NCI-H146 (cell line): Measurements from ENCODE around the gene BCL2L1.
"Not testable (repeated sequence)": the region's sequence is repeated elsewhere in the genome, so short reads cannot be mapped to it uniquely, and the experiment has no call there.

Source experiments
- DNase-seq: peaks from one replicate; lab custom pipeline; 2025; lab: John Stamatoyannopoulos, UW

The BCL2L1 gene

DNA sequence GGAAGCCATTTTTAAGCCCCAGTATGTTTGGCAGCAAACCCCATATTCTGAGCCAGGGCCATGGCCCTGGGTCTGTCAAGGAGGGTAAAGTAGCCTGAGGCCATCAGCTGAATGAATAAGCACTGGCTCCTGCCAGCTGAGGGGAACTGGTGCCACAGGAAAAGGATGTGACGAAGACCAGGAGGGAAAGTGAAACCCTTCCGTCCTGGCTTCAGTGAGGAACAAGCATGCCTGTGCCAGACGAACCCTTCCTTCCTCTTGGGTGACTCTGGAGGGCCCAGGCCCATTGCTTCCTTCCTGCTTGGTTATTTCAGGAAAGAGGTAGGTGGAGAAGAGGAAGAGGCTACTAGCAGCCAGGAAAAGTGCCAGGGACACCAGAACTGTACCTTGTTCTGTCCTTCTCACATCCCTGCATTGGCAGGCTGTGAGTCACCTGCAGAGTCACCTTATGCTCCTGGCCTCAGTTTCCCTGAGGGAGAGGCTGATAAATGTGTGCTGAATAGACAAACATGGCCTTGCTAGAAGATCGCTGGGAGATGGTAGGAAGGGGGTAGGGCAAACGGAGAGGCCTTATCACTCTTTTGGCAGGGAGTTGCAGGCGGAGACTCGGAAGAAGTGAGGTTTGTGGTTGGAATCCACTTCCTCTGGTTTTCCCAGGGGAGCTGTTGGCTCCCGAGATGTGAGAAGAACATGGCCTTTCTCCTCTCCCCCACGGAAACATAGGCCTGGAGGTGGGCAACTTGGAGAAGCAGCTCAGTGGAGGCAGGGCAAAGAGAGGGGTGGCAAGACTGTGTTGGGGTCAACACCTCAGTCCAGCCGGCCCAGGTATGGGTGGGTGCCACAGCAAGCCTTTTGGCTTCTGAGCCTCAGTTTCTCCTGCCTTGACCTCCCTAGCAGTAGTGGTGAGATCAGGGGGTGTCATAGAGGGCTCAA lies 47.5 kb downstream of the BCL2L1 start:
- no peak for DNase-seq

DNA sequence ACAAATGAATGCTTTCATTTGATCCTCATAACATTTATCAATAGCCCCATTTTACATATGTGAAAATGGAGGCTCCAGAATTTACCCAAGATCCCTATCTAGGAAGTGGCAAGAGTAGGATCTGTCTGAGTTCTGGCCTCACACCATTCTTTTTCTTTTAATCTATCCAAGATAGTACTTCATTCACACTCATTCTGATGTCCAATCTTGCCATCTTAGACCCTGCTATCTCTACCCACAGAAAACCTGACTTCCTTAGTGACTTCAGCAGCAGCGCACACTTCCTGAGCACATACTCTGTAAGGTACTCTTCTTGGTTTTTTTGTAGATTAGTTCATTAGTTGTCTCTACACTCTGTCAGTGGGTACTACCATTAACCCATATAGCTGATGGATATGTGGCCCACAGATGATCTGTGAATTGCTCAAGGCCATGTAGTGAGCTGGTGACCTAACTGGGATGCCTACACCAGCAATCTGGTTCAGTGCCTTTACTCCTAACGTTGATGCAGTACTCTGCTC lies 48.7 kb downstream of the BCL2L1 start:
- DNase-seq = no peak

DNA sequence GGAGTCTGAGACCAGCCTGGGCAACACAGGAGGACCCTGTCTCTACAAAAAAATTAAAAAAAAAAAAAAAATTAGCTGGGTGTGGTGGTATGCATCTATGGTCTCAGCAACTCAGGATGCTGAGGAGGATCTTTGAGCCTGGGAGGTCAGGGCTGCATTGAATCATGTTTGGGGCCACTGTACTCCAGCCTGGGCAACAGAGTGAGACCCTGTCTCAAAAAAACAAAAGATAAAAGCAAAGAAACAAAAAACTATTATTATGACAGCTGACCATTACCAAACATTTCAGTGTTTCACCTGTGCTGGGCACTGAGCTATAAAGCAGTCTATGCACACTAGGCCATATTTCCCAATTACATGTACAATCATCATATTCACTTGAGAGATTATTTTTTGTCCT lies 49.2 kb downstream of the BCL2L1 start:
- DNase-seq = no peak

DNA sequence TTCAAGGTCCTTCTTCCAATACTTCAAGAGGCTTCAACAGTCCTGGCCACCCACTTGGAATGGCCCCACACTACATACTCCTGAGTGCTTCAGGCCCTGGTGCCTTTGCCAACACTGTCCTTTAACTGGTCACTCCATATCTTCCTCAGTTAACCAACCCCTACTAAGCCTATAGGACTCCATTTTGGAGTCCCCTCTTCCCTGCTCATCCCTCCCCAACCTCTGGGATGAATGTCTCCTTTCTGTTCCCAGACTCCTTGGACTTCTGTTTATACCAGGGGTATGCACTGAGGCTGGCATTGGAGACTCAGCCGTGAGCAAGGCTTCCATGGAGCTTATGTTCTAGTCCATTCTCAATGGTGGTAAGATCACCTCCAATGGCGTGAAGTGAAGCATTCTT lies 51.3 kb downstream of the BCL2L1 start:
- no peak for DNase-seq

DNA sequence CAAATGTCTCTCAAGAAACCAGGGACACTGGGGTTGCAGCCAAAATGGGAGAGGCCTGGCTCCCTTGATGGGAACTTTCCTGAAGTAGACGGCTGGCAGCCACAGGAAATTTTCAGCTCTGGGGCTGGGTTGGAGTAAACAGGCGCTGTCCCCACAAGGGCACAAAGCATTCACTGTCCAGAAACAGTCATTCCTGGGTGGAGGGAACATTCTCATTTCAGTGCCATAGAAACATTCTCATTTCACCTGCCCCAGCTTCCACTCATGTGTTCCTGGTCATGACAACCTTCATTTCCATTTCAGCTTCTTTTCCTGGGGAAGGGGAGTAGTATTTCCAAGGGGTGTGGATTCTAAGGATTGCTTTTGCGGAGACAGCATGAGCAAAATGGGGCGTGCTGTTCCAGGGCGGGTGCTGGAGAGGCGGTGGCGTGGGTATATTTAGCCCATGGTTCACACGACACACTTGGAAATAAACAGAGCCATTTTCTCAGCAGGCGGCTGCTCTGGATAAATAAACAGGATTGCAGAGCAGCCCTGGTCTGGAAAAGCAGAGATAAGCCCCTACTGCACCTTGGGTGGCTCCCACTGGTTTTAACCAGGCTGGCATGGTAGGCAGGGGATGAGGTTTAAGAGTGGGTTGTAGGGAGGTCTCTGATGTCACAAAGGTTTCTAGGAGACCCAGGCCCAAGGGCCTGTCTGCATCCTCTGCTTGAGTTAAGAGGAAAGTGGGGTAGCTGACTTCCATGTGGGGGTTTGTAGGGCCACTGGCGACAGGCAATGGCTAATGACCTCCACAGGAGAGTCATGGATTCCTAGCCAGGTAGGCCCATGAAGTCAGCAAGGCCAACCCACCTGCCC lies 52.1 kb downstream of the BCL2L1 start:
- DNase-seq = peak; percentile 92

DNA sequence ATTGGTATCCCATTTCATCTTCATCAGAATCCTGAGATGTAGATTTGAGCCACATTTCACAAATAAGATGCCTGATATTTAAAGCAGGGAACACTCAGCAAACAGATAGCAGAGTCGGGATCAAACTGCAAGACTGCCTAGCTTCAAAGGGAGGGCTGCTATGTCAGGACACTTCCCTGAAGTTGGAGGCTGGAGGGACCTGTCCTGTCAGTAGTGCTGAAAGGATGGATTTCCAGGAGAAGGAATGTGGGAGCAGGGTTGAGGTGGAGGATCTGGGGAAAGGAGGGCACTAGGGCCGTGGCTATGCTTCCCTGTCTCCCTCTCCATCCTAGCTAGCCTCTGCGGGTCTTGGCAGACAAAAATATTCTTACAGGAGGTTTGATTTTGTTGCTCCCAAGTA lies 52.8 kb downstream of the BCL2L1 start:
- no peak for DNase-seq

DNA sequence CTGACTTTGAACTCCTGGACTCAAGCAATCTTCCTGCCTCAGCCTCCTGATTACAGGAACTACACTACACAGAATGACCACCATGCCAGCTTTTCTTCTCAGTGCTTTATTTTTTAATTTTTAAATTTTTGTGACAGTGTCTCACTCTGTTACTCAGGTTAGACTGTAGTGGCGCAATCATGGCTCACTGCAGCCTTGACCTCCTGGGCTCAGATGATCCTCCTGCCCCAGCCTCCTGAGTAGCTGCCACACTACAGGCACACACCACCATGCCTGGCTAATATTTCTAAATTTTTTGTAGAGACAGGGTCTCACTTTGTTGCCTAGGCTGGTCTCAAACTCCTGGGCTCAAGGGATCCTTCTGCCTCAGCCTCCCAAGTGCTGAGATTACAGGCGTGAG lies 53.7 kb downstream of the BCL2L1 start:
- not testable (repeated sequence) for DNase-seq

DNA sequence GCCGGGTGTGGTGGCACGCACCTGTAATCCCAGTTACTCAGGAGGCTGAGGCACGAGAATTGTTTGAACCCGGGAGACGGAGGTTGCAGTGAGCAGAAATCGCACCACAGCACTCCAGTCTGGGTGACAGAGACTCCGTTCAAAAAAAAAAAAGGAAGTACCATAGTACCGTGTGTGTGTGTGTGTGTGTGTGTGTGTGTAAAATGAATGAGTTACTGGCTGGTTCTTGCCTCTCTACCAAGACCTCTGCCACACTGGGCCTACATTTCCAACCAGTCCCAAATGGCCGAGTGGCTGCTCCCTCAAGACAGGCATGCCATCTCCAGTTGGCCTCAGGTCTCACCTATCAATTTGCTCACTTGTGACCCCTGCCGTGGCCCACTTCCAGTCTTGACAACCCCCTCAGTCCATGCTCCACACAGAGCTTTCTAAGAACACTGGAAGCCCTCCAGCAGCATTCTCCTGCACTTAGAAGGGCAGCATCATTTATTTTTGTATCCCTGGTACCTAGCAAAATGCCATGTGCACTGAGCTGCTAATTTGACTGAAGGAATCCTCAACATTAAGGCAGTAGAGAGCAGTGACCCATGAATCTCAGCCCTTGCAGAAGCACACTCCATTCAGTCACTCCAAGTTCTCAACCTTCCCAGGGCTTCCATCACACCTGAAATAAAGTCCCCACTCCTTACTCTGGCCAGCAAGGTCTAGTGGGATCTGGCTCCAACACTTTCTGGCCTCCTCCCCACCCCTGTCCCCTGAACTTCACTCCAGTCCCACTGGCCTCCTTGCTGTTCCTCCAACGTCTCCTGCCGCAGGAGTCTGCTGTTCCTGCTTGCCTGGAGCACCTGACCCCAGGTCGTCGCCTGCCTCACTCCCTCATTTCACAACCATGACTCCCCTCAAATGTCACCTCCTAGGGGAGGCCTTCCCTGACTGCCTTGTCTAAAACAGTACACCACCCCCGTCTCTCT lies 55.1 kb downstream of the BCL2L1 start:
- no peak for DNase-seq

DNA sequence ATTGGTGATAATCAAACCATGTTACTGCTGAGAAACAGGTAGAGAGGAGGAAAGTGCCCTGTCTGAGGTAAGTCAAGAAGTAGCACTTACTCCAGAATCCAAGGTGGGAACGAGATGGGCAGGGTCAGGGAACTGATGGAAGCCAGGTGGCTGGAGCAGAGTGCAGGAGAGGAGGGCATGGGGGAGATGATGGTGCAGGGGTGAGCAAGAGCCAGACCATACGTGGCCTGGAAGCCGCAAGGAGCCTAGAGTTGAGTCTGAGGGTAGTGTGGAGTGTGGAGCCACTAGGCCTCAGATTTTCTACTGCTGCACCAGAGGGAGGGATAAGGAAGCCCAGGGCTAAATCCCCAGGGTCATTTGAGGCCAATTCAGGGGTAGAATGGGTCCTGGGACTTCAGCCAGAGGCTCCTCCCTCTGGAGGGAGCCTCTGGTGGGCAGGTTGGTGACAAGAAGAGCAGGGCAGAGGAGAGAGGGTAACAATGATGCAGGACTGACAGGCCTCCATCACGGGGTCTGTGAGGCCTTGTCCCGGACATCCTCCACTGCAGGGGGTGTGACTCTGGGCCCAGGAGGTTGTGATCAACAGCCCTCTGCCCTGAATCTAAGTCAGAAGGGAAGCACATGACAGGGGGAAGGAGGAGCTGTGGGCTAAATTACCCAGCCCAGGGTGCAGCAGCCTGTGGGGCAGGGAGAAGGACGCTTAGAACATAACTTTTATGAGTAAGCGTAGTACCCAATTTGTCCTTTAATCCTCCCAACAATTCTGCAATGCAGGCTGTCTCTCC lies 56.2 kb downstream of the BCL2L1 start:
- no peak for DNase-seq

DNA sequence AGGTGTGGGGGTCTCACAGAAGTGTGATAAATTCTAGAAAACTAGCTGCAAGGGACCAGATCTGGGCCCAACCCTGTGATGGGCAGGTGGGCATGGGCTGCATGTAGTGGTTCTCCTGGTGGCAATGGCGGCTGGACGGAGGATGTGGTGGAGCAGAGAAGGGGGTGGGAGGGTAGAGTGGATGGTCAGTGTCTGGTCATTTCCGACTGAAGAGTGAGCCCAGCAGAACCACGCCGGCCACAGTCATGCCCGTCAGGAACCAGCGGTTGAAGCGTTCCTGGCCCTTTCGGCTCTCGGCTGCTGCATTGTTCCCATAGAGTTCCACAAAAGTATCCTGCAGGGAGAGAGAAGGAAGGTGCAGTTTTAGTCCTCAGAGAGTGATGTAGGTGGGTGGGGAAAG lies 56.9 kb downstream of the BCL2L1 start:
- no peak for DNase-seq

DNA sequence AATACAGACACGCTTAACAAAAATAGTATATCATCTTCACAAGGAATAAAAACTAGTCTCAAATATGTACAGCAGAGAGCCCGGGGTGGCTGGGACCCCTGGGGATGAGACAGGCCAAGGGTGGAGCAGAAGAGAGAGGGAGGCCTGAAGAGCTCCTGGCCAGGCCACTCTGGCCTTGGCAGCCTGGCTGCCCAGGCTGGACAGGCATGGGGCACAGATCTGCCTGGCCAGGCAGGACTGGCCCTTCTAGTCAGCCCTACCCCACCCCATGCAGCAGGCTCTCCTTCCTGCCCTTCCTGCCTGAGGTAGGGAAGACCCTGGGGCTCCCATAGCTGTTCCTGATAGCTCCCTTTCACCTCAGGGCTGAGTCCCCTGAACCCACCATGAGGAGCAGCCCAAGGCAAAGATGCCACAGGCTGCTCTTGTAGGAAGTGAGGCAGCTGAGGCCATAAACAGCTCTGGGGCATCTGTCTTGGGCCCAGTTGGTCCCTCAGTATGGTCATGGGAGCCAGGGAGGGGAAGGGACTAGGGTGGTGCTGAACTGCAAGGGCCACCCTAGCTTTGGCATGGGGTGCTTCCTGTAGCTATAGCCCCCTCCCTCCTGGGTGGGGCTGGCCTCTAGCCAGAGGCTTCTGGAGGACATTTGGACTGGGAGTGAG lies 57.8 kb downstream of the BCL2L1 start:
- no peak for DNase-seq

DNA sequence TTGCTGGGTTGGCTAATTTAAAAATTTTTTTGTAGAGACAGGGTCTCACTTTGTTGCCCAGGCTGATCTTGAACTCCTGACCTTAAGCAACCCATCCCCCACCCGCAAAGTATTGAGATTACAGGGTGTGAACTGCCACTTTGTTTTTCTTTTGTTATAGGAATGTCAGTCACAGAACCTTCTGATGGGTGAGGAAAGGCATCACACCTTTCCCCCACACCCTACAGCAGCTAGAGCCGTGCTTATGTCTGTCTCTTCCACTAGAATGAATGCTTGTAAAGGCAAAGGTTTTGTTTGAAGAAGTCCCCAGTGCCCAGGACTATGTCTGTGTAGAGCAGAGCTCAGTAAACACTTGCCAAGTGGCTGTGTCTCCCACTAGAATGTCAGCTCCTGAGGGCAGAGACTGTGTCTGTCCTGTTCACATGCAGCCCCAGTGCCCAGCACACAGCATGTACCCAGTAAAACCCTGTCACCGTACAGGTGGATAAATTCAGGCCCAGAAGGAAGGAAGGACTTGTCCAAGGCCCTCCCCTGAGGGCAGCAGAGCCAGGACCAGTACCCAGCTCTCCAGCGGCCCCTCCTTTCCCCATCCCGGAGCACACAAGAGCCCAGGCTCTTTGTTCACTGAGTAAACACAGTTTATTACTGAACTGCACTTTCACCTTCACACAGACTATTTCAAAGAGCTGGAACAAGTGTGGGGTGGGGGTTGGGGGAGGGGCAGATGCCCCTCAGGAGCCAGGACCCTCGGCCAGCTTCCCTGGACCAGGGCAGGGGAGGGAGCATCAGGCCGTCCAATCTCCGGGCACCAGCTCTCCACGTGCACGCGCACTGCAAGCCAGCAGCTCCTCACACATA lies 58.6 kb downstream of the BCL2L1 start:
- DNase-seq = peak; percentile 73

DNA sequence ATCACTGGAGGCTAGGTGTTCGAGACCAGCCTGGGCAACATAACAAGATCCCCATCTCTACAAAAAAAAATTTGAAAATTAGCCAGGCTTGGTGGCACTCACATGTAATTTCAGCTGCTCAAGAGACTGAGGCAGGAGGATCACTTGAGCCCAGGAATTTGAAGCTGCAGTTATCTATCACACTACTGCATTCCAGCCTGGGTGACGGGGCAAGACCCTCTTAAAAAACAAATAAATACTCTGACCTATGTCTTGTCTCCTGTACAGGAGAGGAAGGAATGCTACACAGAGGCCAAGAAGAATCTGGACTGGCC lies 59.2 kb downstream of the BCL2L1 start:
- no peak for DNase-seq

DNA sequence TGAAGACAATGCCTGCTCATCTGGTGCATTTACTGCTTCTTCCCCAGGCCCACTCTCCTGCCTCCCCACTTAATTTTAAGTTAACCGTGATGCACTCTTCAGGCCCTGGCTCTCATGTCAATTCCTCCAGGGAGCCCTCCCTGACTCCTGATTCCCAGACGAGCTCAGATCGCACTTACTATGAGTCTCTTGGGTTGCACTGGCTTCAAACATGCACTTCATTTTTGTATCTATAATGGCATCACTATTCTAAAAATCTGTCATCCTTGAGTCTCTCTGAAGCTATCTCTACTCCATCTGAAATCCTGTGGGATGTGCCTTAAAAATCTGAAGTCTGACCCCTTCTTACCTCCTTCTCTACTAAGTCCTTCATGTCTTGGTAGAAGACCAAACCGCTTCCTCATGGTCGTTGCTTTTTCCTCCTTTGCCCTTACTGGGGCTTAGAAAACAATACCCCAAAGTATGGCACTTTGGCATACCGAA lies 60.3 kb downstream of the BCL2L1 start:
- no peak for DNase-seq

DNA sequence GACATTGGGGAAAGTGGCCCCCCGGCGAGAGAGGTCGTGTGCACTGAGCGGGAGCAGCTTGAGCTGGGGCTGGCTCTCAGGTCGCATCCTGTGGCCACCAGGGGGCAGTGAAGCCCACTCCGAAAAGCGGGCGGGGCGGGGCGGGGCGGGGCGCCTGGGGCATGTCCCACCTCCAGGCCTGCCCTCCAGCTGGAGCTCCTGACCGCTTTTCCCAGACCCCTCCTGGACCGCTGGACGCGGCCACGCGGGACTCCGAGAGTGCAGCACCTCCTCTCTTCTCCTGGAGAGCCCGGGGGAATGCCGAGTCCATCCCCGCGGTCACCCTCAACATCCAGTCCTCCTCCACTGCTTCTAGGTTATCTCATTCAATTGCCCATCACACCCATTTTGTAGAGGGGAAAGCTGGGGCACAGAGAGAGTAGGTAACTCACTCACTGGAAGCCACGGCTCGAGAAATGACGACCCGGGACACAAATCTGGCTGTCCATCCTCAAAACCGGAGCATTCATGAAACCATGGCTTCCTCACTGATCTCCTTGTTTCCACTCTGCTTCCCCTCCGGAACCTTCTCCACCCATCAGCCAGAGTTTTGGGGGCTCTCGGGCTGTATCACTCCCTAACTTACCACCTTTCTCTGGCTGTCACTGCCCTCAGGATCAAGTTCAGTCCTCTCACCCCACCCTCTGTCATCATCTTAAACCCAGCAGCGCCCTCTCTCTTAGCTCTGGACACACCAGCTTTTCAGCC lies 60.9 kb downstream of the BCL2L1 start:
- peak; percentile 94 for DNase-seq

DNA sequence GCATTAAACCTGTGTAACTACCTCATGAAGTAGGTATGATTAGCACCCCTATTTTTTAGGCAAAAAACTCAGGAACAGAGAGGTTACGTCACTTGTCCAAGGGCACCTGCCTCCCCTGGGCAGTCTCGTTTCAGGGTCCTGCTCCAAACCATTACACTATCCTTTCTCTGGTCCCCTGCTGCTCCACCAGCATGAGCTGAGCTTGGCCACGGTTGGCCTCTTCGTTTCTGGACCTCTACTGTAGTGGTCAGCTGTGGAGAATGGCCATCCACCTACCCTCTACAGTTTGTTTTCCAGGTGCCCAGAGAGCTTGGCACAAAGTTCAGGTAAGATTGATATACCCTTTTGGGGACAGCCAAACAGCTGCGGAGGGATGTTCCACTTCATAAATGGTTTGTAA lies 68.1 kb downstream of the BCL2L1 start:
- no peak for DNase-seq

DNA sequence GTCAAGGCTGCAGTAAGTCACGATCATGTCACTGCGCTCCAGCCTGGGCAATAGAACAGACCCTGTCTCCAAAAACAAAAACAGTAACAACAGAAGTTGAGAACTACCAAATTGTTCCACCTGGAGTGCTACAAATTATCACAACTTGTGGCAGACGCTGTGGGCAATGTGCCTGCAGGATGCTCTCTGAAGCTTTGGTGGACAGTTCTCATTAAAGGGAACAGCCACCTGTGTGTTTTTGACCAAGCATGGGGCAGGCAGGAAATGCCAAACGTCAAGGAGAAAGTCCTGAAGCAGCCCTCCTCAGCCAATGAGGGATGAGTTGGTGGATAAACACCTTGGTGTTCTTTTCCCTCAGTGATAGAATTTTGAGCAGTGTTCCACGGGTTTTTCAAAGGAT lies 69.1 kb downstream of the BCL2L1 start:
- DNase-seq = no peak

DNA sequence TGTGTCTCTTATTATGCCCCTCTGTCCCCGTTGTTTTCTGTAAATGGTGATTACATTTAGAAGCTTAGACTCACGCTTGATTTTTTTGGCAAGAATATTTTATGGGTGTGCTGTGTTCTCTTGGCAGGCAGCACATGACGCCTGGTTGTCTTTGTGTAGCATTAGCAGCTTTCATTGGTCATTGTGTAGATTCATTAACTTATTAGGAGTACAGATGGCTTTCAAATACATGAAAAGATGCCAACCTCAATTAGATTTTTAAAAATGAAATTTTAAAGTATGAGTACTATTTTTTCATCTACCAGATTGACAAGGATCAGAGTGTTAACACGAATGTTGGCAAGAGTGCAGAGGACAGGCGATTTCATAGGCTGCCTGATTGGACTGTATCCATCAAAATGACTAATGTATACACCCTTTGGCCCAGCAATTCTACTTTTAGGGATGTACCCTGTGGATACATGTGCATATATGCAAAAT lies 69.7 kb downstream of the BCL2L1 start:
- no peak for DNase-seq
